Measurements from ENCODE around the gene TTBK1.

TTBK1 gene

GRCh38 chr6:43274127-43274915 lies 31.0 kb downstream of the TTBK1 start:
- FAIRE-seq: no peak

- FAIRE-seq: no peak
Measured at GRCh38 chr6:43274916-43275597, 31.8 kb downstream of the TTBK1 start.

- FAIRE-seq: no peak
Measured at GRCh38 chr6:43275801-43276576, 32.7 kb downstream of the TTBK1 start.

GRCh38 chr6:43276577-43277305 lies 33.5 kb downstream of the TTBK1 start:
- no peak for FAIRE-seq

- FAIRE-seq: no peak
Measured at GRCh38 chr6:43277306-43277642, 34.0 kb downstream of the TTBK1 start.

DNA sequence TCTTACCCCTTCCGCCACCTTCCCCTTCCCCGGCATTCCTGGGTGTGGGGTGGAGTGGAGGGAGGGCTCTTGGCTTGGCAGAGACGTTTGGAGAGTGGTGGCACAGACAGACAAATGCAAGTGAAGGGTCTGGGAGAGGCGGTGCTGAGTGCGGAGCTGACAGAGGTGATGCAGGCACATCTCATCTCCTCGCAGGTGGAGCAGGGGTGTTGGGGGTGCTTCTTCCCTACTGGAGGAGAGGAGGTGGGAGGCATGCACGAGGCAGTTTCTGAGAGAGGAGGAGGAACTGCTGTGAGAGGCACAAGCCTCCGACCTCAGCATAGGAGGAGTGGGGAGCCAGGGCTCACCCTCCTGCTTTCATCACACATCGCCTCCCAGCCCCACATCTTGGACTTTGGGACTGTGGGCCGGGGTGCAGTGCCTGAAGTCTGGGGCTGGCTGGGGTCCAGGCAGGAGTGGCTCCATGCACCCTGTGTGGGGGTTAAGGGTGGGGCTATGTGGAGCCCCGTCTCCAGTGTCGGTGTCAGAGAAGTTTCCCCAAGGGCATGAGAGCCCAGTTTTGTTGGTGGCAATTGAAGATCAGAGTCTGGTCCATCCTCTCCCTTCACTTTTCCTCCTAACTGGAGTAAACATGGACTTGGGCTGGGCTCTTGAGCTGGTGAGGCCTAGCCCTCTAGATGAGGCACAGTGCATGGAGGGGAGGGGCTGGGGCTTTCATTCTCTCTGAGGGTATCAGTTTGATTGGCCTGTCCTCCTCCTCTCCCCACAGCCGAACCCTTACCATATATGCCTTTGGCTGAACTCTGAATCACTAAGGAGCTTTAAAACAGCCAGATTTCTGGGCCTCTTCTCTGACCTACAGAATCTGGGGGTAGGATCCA lies 34.6 kb downstream of the TTBK1 start:
- no peak for FAIRE-seq

GRCh38 chr6:43278524-43279078 lies 35.3 kb downstream of the TTBK1 start:
- FAIRE-seq: no peak

- no peak for FAIRE-seq
Measured at GRCh38 chr6:43280234-43280633, 37.0 kb downstream of the TTBK1 start.

GRCh38 chr6:43282060-43282459 lies 38.8 kb downstream of the TTBK1 start:
- FAIRE-seq: no peak

GRCh38 chr6:43282636-43283513 lies 39.6 kb downstream of the TTBK1 start:
- no peak for FAIRE-seq

DNA sequence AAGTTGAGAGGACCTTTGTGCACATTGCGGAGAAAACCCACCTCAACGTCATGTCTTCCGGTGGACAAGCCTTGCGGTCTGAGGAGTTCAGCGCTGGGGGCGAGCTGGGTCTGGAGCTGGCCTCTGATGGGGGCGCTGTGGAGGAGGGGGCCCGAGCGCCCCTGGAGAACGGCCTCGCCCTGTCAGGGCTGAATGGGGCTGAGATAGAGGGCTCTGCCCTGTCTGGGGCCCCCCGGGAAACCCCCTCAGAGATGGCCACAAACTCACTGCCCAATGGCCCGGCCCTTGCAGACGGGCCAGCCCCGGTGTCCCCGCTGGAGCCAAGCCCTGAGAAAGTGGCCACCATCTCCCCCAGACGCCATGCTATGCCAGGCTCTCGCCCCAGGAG lies 40.2 kb downstream of the TTBK1 start:
- FAIRE-seq: no peak

DNA sequence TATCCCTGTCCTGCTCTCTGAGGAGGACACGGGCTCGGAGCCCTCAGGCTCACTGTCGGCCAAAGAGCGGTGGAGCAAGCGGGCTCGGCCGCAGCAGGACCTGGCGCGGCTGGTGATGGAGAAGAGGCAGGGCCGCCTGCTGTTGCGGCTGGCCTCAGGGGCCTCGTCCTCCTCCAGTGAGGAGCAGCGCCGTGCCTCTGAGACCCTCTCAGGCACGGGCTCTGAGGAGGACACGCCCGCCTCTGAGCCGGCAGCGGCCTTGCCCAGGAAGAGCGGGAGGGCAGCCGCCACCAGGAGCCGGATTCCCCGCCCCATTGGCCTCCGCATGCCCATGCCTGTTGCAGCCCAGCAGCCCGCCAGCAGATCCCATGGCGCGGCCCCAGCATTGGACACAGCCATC lies 40.6 kb downstream of the TTBK1 start:
- no peak for FAIRE-seq

DNA sequence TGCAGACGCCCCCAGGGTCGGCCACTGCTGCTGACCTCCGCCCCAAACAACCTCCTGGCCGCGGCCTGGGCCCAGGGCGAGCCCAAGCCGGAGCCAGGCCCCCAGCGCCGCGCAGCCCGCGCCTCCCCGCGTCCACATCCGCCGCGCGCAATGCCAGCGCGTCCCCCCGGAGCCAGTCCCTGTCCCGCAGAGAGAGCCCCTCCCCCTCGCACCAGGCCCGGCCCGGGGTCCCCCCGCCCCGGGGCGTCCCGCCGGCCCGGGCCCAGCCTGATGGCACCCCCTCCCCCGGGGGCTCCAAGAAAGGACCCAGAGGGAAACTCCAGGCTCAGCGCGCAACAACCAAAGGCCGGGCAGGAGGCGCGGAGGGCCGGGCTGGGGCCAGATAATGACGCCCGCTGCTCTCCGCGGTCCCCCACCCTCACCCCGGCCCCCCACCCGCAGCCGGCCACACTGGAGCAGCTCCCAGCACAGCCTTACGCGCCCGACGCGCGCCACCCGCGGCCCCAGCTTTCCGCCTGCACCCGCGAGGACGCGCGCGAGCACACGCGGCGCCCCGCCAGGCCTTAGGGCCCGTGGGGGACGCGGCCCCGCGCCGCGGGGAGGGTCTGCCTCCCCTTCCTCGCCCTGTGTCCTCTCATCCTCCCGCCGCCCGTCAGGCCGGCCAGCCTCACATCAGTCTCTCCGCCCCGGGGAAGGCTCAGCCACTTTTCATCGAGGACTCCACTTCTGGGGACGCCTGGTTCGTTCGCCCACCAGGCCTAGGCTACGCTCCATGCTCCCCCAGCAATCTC lies 41.9 kb downstream of the TTBK1 start:
- FAIRE-seq: no peak

GRCh38 chr6:43285832-43286231 lies 42.6 kb downstream of the TTBK1 start:
- no peak for FAIRE-seq

DNA sequence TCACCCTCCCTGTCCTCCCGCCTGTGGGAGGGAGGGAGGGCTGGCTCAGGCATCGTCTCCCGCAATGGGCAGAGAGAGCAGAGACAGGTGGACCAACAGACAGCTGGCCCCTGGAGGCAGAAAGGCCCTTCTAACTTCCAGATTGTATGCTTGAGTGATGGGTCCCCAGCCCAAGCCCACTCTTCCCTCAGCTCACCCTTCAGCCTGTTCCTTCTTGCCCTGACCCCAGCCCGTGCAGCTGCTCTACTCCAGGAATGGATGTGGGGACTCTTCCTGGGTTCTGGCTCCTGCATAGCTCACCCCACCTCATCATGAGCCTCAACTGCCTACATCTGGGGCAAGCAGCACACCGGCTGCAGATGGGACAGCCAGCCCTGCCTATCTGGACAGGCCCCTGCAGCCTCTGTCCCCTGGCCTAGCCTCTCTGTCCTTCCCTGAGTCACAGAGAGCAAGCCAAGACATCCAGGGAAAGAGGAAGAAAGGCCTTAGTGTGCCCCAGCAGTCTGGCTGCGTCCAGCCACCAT lies 43.2 kb downstream of the TTBK1 start:
- FAIRE-seq: no peak

- FAIRE-seq: no peak
Measured at GRCh38 chr6:43286980-43287716, 43.9 kb downstream of the TTBK1 start.

DNA sequence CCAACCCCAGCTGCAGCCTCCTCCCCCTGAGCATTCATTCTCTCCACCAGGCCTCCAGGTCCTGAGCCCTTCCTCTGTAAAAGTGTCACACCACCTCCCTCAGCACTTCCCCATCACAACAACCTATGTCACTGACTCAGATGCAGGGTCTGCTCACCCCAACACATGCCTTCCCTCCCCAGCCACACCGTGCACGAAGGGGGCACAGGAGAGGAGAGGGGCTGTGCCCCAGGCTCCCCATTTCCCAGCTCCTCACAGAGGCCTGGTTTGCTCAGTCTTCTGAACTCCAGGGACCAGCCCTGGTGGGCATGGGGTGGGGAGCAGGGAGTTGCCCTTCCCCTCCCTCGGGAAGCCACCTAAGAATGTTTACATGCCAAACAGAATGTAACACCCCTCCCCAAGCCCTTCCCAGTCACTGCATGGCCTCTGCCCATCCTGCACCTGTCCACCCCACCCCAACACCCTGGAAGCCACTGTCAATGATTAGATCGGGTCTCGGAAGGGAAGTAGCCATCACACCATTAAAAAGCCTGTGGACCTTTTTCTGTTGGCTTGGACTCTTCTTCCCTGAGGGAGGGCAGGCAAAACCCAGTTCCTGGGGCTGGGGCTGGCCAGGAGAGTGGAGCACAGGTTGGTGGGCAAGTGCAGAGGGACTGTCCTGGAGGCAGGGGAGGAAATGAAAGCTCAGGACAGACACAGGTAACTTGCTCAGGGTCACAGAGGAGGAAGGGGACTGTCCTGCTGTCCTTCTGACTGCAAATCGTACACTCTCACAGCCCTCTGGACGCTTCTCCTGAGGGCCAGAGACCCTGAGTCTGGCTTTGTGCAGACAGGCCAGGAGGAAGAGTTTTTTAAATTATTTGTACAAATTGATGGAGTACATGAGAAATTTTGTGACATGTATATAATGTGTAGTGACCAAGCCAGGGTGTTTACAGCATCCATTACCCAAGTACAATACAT lies 44.7 kb downstream of the TTBK1 start:
- FAIRE-seq: no peak

All from A204.1 (cell line).